WTC11 (cell line): ENCODE data around the gene MYH14. TPM values are rescaled to one million over a fixed set of nuclear protein-coding genes. Genes with fewer than 3 reads are reported as not detected.

Experiments
- ATAC-seq: fragments of 200-7000 bp; cut with Tn5 transposase; 2 replicates; pipeline ENCODE4 v1.10.0; 2021; ENCODE audit warnings: mild to moderate bottlenecking, moderate library complexity
- CTCF ChIA-PET: fragments of 300-600 bp; sonication (Branson Sonifier 250); formaldehyde crosslinking; loops from one replicate; lab custom pipeline; 2021; ENCODE audit warnings: antibody characterized with exemption; lab: Charles Lee
- POLR2A ChIA-PET: fragments of 350-600 bp; sonication (Branson Sonifier 250); formaldehyde crosslinking; loops from one replicate; lab custom pipeline; 2021; ENCODE audit warnings: antibody characterized with exemption; lab: Charles Lee
- DNase-seq: peaks from one replicate; pipeline ENCODE4 v3.0.0; 2021; ENCODE audit warnings: low spot score
- H3K27ac Mint-ChIP-seq: 2 replicates; pipeline ENCODE4 v1.8.0; 2021; ENCODE audit warnings: mixed read lengths
- H3K27me3 Mint-ChIP-seq: 2 replicates; pipeline ENCODE4 v1.8.0; 2021; ENCODE audit warnings: low read depth, mild to moderate bottlenecking, moderate library complexity, mixed read lengths
- H3K36me3 Mint-ChIP-seq: 2 replicates; pipeline ENCODE4 v1.8.0; 2021; ENCODE audit warnings: mixed read lengths
- H3K4me1 Mint-ChIP-seq: 2 replicates; pipeline ENCODE4 v1.8.0; 2022; ENCODE audit warnings: mixed read lengths
- H3K4me3 Mint-ChIP-seq: 2 replicates; pipeline ENCODE4 v1.8.0; 2021; ENCODE audit warnings: mild to moderate bottlenecking, moderate library complexity, mixed read lengths
- H3K9me3 Mint-ChIP-seq: 2 replicates; pipeline ENCODE4 v1.8.0; 2021; ENCODE audit warnings: mixed read lengths
- CBFB ChIP-seq: sonication (generic); formaldehyde crosslinking; IDR thresholded peaks from 2 replicates; pipeline ENCODE4 v1.8.1; 2022; ENCODE audit warnings: mild to moderate bottlenecking, low read depth, missing genetic modification reagents
- CTCF ChIP-seq: fragments of 200-600 bp; IDR thresholded peaks from 2 replicates; pipeline ENCODE4 v1.8.0; 2022; ENCODE audit warnings: antibody characterized with exemption
- ELF4 ChIP-seq: sonication (generic); formaldehyde crosslinking; IDR thresholded peaks from 2 replicates; pipeline ENCODE4 v1.8.1; 2022; ENCODE audit warnings: low read depth, mild to moderate bottlenecking, moderate library complexity, missing genetic modification reagents
- FOXJ3 ChIP-seq: sonication (generic); formaldehyde crosslinking; IDR thresholded peaks from 2 replicates; pipeline ENCODE4 v1.9.0; 2021; ENCODE audit warnings: missing genetic modification reagents, mild to moderate bottlenecking, borderline replicate concordance
- FOXP4 ChIP-seq: sonication (generic); formaldehyde crosslinking; IDR thresholded peaks from 2 replicates; pipeline ENCODE4 v1.8.0; 2022; ENCODE audit warnings: mild to moderate bottlenecking, missing genetic modification reagents
- GABPB1 ChIP-seq: sonication (generic); formaldehyde crosslinking; IDR thresholded peaks from 2 replicates; pipeline ENCODE4 v1.8.1; 2023; ENCODE audit warnings: mild to moderate bottlenecking, missing genetic modification reagents
- JUN ChIP-seq: sonication (generic); formaldehyde crosslinking; IDR thresholded peaks from 2 replicates; pipeline ENCODE4 v1.8.0; 2023; ENCODE audit warnings: mild to moderate bottlenecking, missing genetic modification reagents
- NR1H2 ChIP-seq: sonication (generic); formaldehyde crosslinking; IDR thresholded peaks from 2 replicates; pipeline ENCODE4 v1.9.0; 2021; ENCODE audit warnings: mild to moderate bottlenecking, moderate library complexity, missing genetic modification reagents
- OVOL2 ChIP-seq: fragments of 250-450 bp; sonication (Bioruptor Pico); IDR thresholded peaks from 2 replicates; pipeline ENCODE4 v1.9.0; 2021; ENCODE audit warnings: mild to moderate bottlenecking, borderline replicate concordance
- PRRX2 ChIP-seq: fragments of 250-450 bp; sonication (Bioruptor Pico); IDR thresholded peaks from 2 replicates; pipeline ENCODE4 v1.8.0; 2021; ENCODE audit warnings: mild to moderate bottlenecking
- ZNF121 ChIP-seq: sonication (generic); formaldehyde crosslinking; IDR thresholded peaks from 2 replicates; pipeline ENCODE4 v1.8.0; 2023; ENCODE audit warnings: missing genetic modification reagents
- ZNF396 ChIP-seq: fragments of 250-450 bp; sonication (Bioruptor Pico); IDR thresholded peaks from 2 replicates; pipeline ENCODE4 v1.8.0; 2021; ENCODE audit warnings: mild to moderate bottlenecking, moderate library complexity, borderline replicate concordance
- ZNF512 ChIP-seq: sonication (generic); formaldehyde crosslinking; IDR thresholded peaks from 2 replicates; pipeline ENCODE4 v1.8.1; 2022; ENCODE audit warnings: missing genetic modification reagents, borderline replicate concordance
- total RNA-seq: library from RNA; stranded (reverse); gene quantifications from 3 replicates; pipeline ENCODE4 v1.2.3, GENCODE V29; 2021

Gene MYH14
- total RNA-seq, 1 experiment from 2014 or later: 25.8 TPM

- ChIA-PET CTCF (interaction anchor here (1.2 kb wide), 1 partner anchor 43 kb away, joined by 3 read pairs; the partner anchor contains the start of gene KCNC3), POLR2A (no interaction called here)
- no peak for ATAC-seq
- Mint-ChIP-seq H3K27ac (no peak overlapping the region), H3K9me3 (peaks cover 22% of the 10 kb centered on the region), H3K4me3 (no peak overlapping the region), H3K36me3 (peaks cover 45% of the 10 kb centered on the region), H3K27me3 (no peaks in the 10 kb centered on the region; the same call in 1 of the 2 replicates), H3K4me1 (peaks cover 8% of the 10 kb centered on the region)
- no peak for DNase-seq
- no peak for TF ChIP-seq FOXP4
- TF ChIP-seq ZNF121 (CRISPR knock-in tag): no peak
- TF ChIP-seq GABPB1 (CRISPR knock-in tag): no peak
- no peak for TF ChIP-seq JUN (CRISPR knock-in tag)
- TF ChIP-seq OVOL2 (CRISPR knock-in tag): no peak
Observed at GRCh38 chr19:50286443-50286842, 83.0 kb downstream of the MYH14 start.

GRCh38 chr19:50287331-50287730 lies 83.9 kb downstream of the MYH14 start:
- POLR2A ChIA-PET: no interaction called here
- H3K36me3 Mint-ChIP-seq: peaks cover 45% of the 10 kb centered on the region
- DNase-seq: no peak

GRCh38 chr19:50288954-50289353 lies 85.5 kb downstream of the MYH14 start:
- H3K4me1 Mint-ChIP-seq: peaks cover 26% of the 10 kb centered on the region
- H3K27me3 Mint-ChIP-seq: no peaks in the 10 kb centered on the region; the same call in 1 of the 2 replicates
- H3K27ac Mint-ChIP-seq: no peak overlapping the region
- H3K4me3 Mint-ChIP-seq: no peak overlapping the region
- peaks cover 42% of the 10 kb centered on the region for H3K36me3 Mint-ChIP-seq
- CTCF ChIA-PET: interaction anchor here (1.1 to 2.0 kb wide), 3 partner anchors 11 to 30 kb away, joined by 3 to 5 read pairs (median 4); no protein-coding TSS in a partner anchor
- H3K9me3 Mint-ChIP-seq: peaks cover 22% of the 10 kb centered on the region
- POLR2A ChIA-PET: no interaction called here
- TF ChIP-seq ELF4 (CRISPR knock-in tag) (no peak), CBFB (CRISPR knock-in tag) (no peak), FOXJ3 (no peak), CTCF (no peak)
- ATAC-seq: no peak
- no peak for DNase-seq

More at GRCh38 chr19:50287331-50287730, 83.9 kb downstream of the MYH14 start:
- H3K9me3 Mint-ChIP-seq: peaks cover 22% of the 10 kb centered on the region
- H3K4me1 Mint-ChIP-seq: peaks cover 12% of the 10 kb centered on the region
- no peaks in the 10 kb centered on the region; the same call in 1 of the 2 replicates for H3K27me3 Mint-ChIP-seq
- H3K4me3 Mint-ChIP-seq: no peak overlapping the region
- H3K27ac Mint-ChIP-seq: no peak overlapping the region
- TF ChIP-seq OVOL2 (CRISPR knock-in tag) (no peak), ZNF121 (CRISPR knock-in tag) (peak; percentile 43; the same call in 1 of the 2 replicates)
- ATAC-seq: no peak
- CTCF ChIA-PET: interaction anchor here (1.0 kb wide), 1 partner anchor 27 kb away, joined by 3 read pairs; no protein-coding TSS in a partner anchor

- POLR2A ChIA-PET: interaction anchor here (1.0 kb wide), 1 partner anchor 39 kb away, joined by 3 read pairs; the partner anchor contains the start of gene KCNC3
- ATAC-seq (no peak), DNase-seq (peak; percentile 29)
- H3K4me3 Mint-ChIP-seq: no peak overlapping the region
- H3K9me3 Mint-ChIP-seq: peaks cover 18% of the 10 kb centered on the region
- H3K27me3 Mint-ChIP-seq: no peaks in the 10 kb centered on the region; the same call in 1 of the 2 replicates
- no peak for TF ChIP-seq ZNF512 (CRISPR knock-in tag)
- no peak for TF ChIP-seq NR1H2 (CRISPR knock-in tag)
- no peak for TF ChIP-seq PRRX2 (CRISPR knock-in tag)
- no peak for TF ChIP-seq ZNF396
- CTCF ChIA-PET: interaction anchor here (1.1 to 2.6 kb wide), 4 partner anchors 13 to 38 kb away, joined by 3 to 16 read pairs (median 6); no protein-coding TSS in a partner anchor
- peaks cover 26% of the 10 kb centered on the region for H3K4me1 Mint-ChIP-seq
- peaks cover 43% of the 10 kb centered on the region for H3K36me3 Mint-ChIP-seq
- H3K27ac Mint-ChIP-seq: no peak overlapping the region
Observed at GRCh38 chr19:50290011-50290410, 86.6 kb downstream of the MYH14 start.
